Skeletal muscle satellite cell (primary cell): ENCODE results near the gene SCARF2.
"Not testable (repeated sequence)": the region's sequence is repeated elsewhere in the genome, so short reads cannot be mapped to it uniquely, and the experiment has no call there.

Experiments used
- H3K27me3 ChIP-seq: 2 replicates; pipeline ENCODE4 v1.7.0; 2013; ENCODE audit warnings: low read length; ENCODE audit not compliant: control insufficient read depth, insufficient read depth
- H3K36me3 ChIP-seq: 2 replicates; pipeline ENCODE4 v1.7.0; 2013; ENCODE audit warnings: mild to moderate bottlenecking, control low read depth, low read length; ENCODE audit not compliant: insufficient read depth
- H3K4me1 ChIP-seq: 2 replicates; pipeline ENCODE4 v1.7.0; 2013; ENCODE audit warnings: low read length; ENCODE audit not compliant: control insufficient read depth, insufficient read depth
- H3K4me2 ChIP-seq: 2 replicates; pipeline ENCODE4 v1.7.0; 2013; ENCODE audit warnings: mild to moderate bottlenecking, low read length
- H3K4me3 ChIP-seq: 2 replicates; pipeline ENCODE4 v1.7.0; 2013; ENCODE audit warnings: low read length
- H3K9ac ChIP-seq: 2 replicates; pipeline ENCODE4 v1.7.0; 2013; ENCODE audit warnings: mild to moderate bottlenecking, low read depth, low read length, moderate library complexity
- H3K9me3 ChIP-seq: replicated peaks from 2 replicates; pipeline ENCODE4 v1.7.0; 2013; ENCODE audit warnings: mild to moderate bottlenecking, control low read depth, low read length

The SCARF2 gene

GRCh38 chr22:20457506-20458240 lies 20.0 kb upstream of the SCARF2 start:
- no peak overlapping the region for H3K4me3 ChIP-seq
- no peak overlapping the region for H3K4me2 ChIP-seq
- H3K36me3 ChIP-seq = peaks cover 14% of the 10 kb centered on the region
- H3K27me3 ChIP-seq = no peaks in the 10 kb centered on the region
- no peak overlapping the region for H3K9ac ChIP-seq
- no peaks in the 10 kb centered on the region for H3K9me3 ChIP-seq
- H3K4me1 ChIP-seq = no peaks in the 10 kb centered on the region

DNA sequence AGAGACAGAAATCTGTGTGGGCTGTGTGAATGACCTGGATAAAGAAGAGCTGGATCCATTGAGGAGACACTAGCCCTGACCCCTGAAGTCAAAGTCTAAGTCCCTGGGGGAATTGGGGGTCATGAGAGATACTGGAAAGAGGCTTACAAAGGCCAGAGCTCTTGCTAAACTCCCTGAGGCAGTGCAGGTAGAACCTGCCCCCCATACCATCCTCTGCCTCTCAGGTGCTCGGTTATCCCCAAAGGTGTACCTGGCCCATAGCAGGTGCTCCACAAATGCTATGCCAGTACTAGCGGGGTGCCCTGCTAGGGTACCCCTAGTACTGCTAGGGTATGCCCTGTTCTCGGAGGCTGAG lies 19.1 kb upstream of the SCARF2 start:
- no peaks in the 10 kb centered on the region for H3K27me3 ChIP-seq
- H3K4me3 ChIP-seq = no peak overlapping the region
- H3K36me3 ChIP-seq = peaks cover 17% of the 10 kb centered on the region
- no peaks in the 10 kb centered on the region for H3K4me1 ChIP-seq
- no peak overlapping the region for H3K4me2 ChIP-seq
- no peak overlapping the region for H3K9ac ChIP-seq
- no peaks in the 10 kb centered on the region for H3K9me3 ChIP-seq

DNA sequence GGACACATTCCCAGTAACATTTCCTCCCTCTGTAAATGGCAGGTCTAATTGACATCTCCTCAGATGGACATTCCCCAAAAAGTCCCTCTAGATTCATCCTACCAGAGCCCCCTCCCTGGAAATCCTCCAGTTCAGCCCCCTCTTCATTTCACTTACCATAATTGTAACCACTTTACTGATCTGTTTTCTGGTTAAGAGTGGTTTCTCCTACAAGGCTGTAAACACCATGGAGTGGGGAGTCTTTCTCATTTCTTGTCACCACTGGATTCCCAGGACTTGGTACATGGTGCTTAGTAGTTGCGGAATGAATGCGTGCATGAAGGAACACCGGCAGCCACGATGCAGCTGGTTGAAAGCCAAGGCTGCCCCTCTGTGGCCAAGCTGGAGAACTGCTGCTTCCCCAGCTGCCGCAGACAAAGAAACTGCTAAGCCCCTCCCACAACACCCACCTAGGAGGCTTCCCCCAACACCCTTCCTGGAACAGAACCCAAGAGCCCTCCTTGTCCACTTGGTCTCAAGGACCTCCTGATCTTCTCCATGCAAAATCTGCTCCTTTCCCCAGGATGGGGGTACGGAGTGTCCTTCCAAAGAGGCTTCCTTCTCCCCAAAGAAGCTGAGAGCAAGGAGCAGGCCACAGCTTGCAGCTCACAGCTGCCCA lies 18.6 kb upstream of the SCARF2 start:
- no peak overlapping the region for H3K9ac ChIP-seq
- no peak overlapping the region for H3K4me3 ChIP-seq
- H3K36me3 ChIP-seq = peaks cover 21% of the 10 kb centered on the region
- H3K9me3 ChIP-seq = no peaks in the 10 kb centered on the region
- no peaks in the 10 kb centered on the region for H3K4me1 ChIP-seq
- H3K27me3 ChIP-seq = no peaks in the 10 kb centered on the region
- no peak overlapping the region for H3K4me2 ChIP-seq

- Histone ChIP-seq H3K9me3 (no peaks in the 10 kb centered on the region), H3K36me3 (peaks cover 24% of the 10 kb centered on the region), H3K4me1 (no peaks in the 10 kb centered on the region), H3K4me3 (no peak overlapping the region), H3K9ac (no peak overlapping the region), H3K4me2 (no peak overlapping the region), H3K27me3 (no peaks in the 10 kb centered on the region)
These were observed 18.1 kb upstream of the SCARF2 start for GRCh38 chr22:20455709-20456063.

DNA sequence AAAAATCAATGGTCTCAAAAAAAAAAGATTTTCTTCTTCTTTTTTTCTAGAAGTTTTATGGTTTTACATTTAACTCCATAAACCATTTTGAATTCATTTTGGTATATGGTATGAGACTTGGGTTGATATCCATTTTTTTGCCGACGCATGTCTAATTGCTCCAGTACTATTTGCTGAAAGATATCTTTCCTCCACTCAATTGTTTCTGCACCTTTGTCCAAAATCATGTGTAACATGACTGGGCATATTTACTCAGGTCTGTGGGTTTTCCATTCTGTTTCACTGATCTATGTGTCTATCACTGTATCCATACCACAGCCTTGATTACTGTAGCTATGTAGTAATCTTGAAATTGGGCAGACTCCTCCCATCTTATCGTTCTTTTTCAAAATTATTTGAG lies 15.6 kb upstream of the SCARF2 start:
- Histone ChIP-seq H3K36me3 (peaks cover 20% of the 10 kb centered on the region), H3K27me3 (no peaks in the 10 kb centered on the region), H3K9me3 (no peaks in the 10 kb centered on the region), H3K4me1 (no peaks in the 10 kb centered on the region), H3K4me3 (no peak overlapping the region), H3K4me2 (no peak overlapping the region), H3K9ac (no peak overlapping the region)

GRCh38 chr22:20451920-20452319 lies 14.3 kb upstream of the SCARF2 start:
- Histone ChIP-seq H3K27me3 (no peaks in the 10 kb centered on the region), H3K9me3 (no peaks in the 10 kb centered on the region), H3K4me2 (no peak overlapping the region), H3K4me1 (no peaks in the 10 kb centered on the region), H3K36me3 (peaks cover 20% of the 10 kb centered on the region), H3K4me3 (no peak overlapping the region), H3K9ac (no peak overlapping the region)

DNA sequence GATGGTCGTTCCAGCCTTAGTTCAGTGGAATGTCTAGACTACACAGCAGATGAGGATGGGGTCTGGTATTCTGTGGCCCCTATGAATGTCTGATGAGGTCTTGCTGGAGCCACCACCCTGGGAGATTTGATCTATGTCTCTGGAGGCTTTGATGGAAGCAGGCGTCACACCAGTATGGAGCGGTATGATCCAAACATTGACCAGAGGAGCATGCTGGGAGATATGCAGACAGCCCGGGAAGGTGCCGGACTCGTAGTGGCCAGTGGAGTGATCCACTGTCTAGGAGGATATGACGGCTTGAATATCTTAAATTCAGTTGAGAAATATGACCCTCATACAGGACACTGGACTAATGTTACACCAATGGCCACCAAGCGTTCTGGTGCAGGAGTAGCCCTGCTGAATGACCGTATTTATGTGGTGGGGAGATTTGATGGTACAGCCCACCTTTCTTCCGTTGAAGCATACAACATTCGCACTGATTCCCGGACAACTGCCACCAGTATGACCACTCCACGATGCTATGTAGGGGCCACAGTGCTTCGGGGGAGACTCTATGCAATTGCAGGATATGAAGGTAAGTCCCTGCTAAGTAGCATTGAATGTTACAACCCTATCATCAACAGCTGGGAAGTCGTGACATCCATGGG lies 13.6 kb upstream of the SCARF2 start:
- H3K36me3 ChIP-seq = peaks cover 21% of the 10 kb centered on the region
- H3K4me1 ChIP-seq, H3K4me2 ChIP-seq, H3K9ac ChIP-seq, H3K27me3 ChIP-seq, H3K9me3 ChIP-seq, H3K4me3 ChIP-seq: not testable (repeated sequence)

- no peaks in the 10 kb centered on the region for H3K4me1 ChIP-seq
- no peak overlapping the region for H3K4me3 ChIP-seq
- H3K9ac ChIP-seq = no peak overlapping the region
- no peak overlapping the region for H3K4me2 ChIP-seq
- no peaks in the 10 kb centered on the region for H3K27me3 ChIP-seq
- H3K9me3 ChIP-seq = no peaks in the 10 kb centered on the region
- peaks cover 22% of the 10 kb centered on the region for H3K36me3 ChIP-seq
These were observed 12.9 kb upstream of the SCARF2 start for GRCh38 chr22:20450551-20450906.

GRCh38 chr22:20449819-20450550 lies 12.4 kb upstream of the SCARF2 start:
- no peaks in the 10 kb centered on the region for H3K4me1 ChIP-seq
- peaks cover 20% of the 10 kb centered on the region for H3K36me3 ChIP-seq
- no peak overlapping the region for H3K9ac ChIP-seq
- H3K4me3 ChIP-seq = no peak overlapping the region
- no peak overlapping the region for H3K4me2 ChIP-seq
- H3K9me3 ChIP-seq = no peaks in the 10 kb centered on the region
- H3K27me3 ChIP-seq = no peaks in the 10 kb centered on the region

GRCh38 chr22:20448630-20449029 lies 11.0 kb upstream of the SCARF2 start:
- H3K9ac ChIP-seq = no peak overlapping the region
- no peaks in the 10 kb centered on the region for H3K9me3 ChIP-seq
- H3K4me2 ChIP-seq = no peak overlapping the region
- H3K36me3 ChIP-seq = peaks cover 27% of the 10 kb centered on the region
- H3K4me1 ChIP-seq = no peaks in the 10 kb centered on the region
- H3K27me3 ChIP-seq = no peaks in the 10 kb centered on the region
- H3K4me3 ChIP-seq = no peak overlapping the region

DNA sequence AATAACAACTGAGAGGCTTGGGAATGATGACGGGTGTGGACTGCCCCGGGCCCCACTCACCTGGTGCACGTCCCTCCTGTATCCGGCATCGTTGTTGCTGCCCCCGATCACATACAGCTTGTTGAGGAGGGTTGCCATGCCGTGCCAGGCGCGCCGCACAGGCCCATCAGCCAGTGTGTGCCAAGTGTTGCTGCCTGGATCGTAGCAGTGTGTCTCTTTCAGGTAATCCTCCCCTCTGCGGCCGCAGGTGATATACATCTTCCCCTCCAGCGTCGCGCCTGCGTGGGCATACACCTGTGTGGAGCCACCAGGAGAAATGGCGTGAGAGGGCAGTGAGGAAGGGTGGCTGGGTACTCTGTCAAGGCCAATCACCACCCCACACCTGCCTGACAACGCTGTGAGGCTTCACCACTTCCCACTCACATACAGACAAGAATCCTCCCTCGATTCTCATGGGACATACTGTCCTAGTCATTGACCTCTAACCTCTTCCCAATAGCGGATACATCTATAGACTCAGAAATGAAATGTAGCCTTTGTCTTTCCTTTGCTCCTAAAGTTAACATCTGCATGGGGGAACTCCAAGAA lies 8.9 kb upstream of the SCARF2 start:
- Histone ChIP-seq H3K9ac (no peak overlapping the region), H3K4me2 (no peak overlapping the region), H3K4me3 (no peak overlapping the region), H3K4me1 (no peaks in the 10 kb centered on the region), H3K36me3 (peaks cover 21% of the 10 kb centered on the region), H3K27me3 (no peaks in the 10 kb centered on the region), H3K9me3 (no peaks in the 10 kb centered on the region)
